ENCODE measurements around the gene SLC6A9.

Gene SLC6A9

GRCh38 chr1:43977376-43978263 lies 53.6 kb downstream of the SLC6A9 start:
- CTCF ChIA-PET = interaction anchor here (0.6 to 1.1 kb wide), 4 partner anchors 15 to 751 kb away, joined by 3 to 4 read pairs (median 3); no protein-coding TSS in a partner anchor
- no peak for TF ChIP-seq NFRKB (IDR thresholded peaks at IDR 0.05)
- TF ChIP-seq HDGF (IDR thresholded peaks at IDR 0.05; ENCODE audit: borderline replicate concordance) = no peak
- no peak for TF ChIP-seq LEF1 (IDR thresholded peaks at IDR 0.05; ENCODE audit: borderline replicate concordance)
- no peak for TF ChIP-seq CTBP1 (IDR thresholded peaks at IDR 0.05; ENCODE audit: borderline replicate concordance)
- TF ChIP-seq BHLHE40 (IDR thresholded peaks at IDR 0.05; ENCODE audit: borderline replicate concordance) = no peak
- no peak for TF ChIP-seq SP1 (IDR thresholded peaks at IDR 0.05)
- TF ChIP-seq PKNOX1 (IDR thresholded peaks at IDR 0.05) = no peak
- TF ChIP-seq FOXA1 (IDR thresholded peaks at IDR 0.05) = no peak
- TF ChIP-seq ARNT (IDR thresholded peaks at IDR 0.05) = no peak
- TF ChIP-seq FOXM1 (IDR thresholded peaks at IDR 0.05; ENCODE audit: borderline replicate concordance) = no peak
- no peak for TF ChIP-seq L3MBTL2 (conservative IDR thresholded peaks at IDR 0.05)
- TF ChIP-seq TARDBP (IDR thresholded peaks at IDR 0.05) = no peak
- no peak for TF ChIP-seq ZNF384 (IDR thresholded peaks at IDR 0.05)
- TF ChIP-seq ELF4 (IDR thresholded peaks at IDR 0.05) = no peak
- TF ChIP-seq FOXK2 (IDR thresholded peaks at IDR 0.05) = no peak
- POLR2A ChIA-PET = interaction anchor here (0.9 to 2.2 kb wide), 5 partner anchors 12 to 71 kb away, joined by 3 to 7 read pairs (median 5); partner anchors contain the start of gene IPO13
- DNase-seq (ENCODE audit: extremely low spot score) = no peak

- no peak for TF ChIP-seq SP1 (IDR thresholded peaks at IDR 0.05)
- TF ChIP-seq NFRKB (IDR thresholded peaks at IDR 0.05) = no peak
- no peak for TF ChIP-seq ZNF384 (IDR thresholded peaks at IDR 0.05)
- no peak for TF ChIP-seq FOXA1 (IDR thresholded peaks at IDR 0.05)
- TF ChIP-seq LEF1 (IDR thresholded peaks at IDR 0.05; ENCODE audit: borderline replicate concordance) = no peak
- no peak for TF ChIP-seq FOXM1 (IDR thresholded peaks at IDR 0.05; ENCODE audit: borderline replicate concordance)
- no peak for TF ChIP-seq L3MBTL2 (conservative IDR thresholded peaks at IDR 0.05)
- no peak for TF ChIP-seq ARNT (IDR thresholded peaks at IDR 0.05)
- TF ChIP-seq TARDBP (IDR thresholded peaks at IDR 0.05) = no peak
- POLR2A ChIA-PET = interaction anchor here (1.4 to 3.5 kb wide), 4 partner anchors 13 to 327 kb away, joined by 3 to 25 read pairs (median 6); partner anchors contain the start of genes IPO13 and KDM4A
- CTCF ChIA-PET = interaction anchor here (1.1 kb wide), 1 partner anchor 16 kb away, joined by 3 read pairs; no protein-coding TSS in a partner anchor
Observed at GRCh38 chr1:43976890-43977289, 54.4 kb downstream of the SLC6A9 start.

GRCh38 chr1:43976045-43976444 lies 55.2 kb downstream of the SLC6A9 start:
- DNase-seq (ENCODE audit: extremely low spot score) = no peak
- ChIA-PET CTCF (no interaction called here), POLR2A (interaction anchor here (0.8 to 3.5 kb wide), 12 partner anchors 8 to 326 kb away, joined by 3 to 25 read pairs (median 5); partner anchors contain the start of genes CCDC24, IPO13 and KDM4A)
- TF ChIP-seq PKNOX1 (IDR thresholded peaks at IDR 0.05) (no peak), FOXA1 (IDR thresholded peaks at IDR 0.05) (no peak)

More at GRCh38 chr1:43976890-43977289, 54.4 kb downstream of the SLC6A9 start:
- no peak for DNase-seq (ENCODE audit: extremely low spot score)

GRCh38 chr1:43975249-43975961 lies 55.9 kb downstream of the SLC6A9 start:
- CTCF ChIA-PET = interaction anchor here (0.9 to 1.1 kb wide), 2 partner anchors 13 to 212 kb away, joined by 4 to 10 read pairs; no protein-coding TSS in a partner anchor
- TF ChIP-seq ZNF384 (IDR thresholded peaks at IDR 0.05) (no peak), ARNT (IDR thresholded peaks at IDR 0.05) (no peak), CTBP1 (IDR thresholded peaks at IDR 0.05; ENCODE audit: borderline replicate concordance) (no peak), L3MBTL2 (conservative IDR thresholded peaks at IDR 0.05) (no peak), NFRKB (IDR thresholded peaks at IDR 0.05) (no peak), BHLHE40 (IDR thresholded peaks at IDR 0.05; ENCODE audit: borderline replicate concordance) (no peak), SP1 (IDR thresholded peaks at IDR 0.05) (no peak), SUZ12 (IDR thresholded peaks at IDR 0.05) (no peak), FOXM1 (IDR thresholded peaks at IDR 0.05; ENCODE audit: borderline replicate concordance) (no peak), FOXK2 (IDR thresholded peaks at IDR 0.05) (no peak), HDGF (IDR thresholded peaks at IDR 0.05; ENCODE audit: borderline replicate concordance) (no peak), PKNOX1 (IDR thresholded peaks at IDR 0.05) (no peak), TARDBP (IDR thresholded peaks at IDR 0.05) (no peak), LEF1 (IDR thresholded peaks at IDR 0.05; ENCODE audit: borderline replicate concordance) (no peak), ELF4 (IDR thresholded peaks at IDR 0.05) (no peak), FOXA1 (IDR thresholded peaks at IDR 0.05) (no peak)
- POLR2A ChIA-PET = interaction anchor here (0.8 to 3.5 kb wide), 17 partner anchors 8 to 326 kb away, joined by 3 to 25 read pairs (median 5); partner anchors contain the start of genes CCDC24, IPO13 and KDM4A
- DNase-seq (ENCODE audit: extremely low spot score) = no peak
